H1 (cell line): Measurements from ENCODE around the gene PIGV. TPM values are rescaled to one million over a fixed set of nuclear protein-coding genes. Genes with fewer than 3 reads are reported as not detected.

Source experiments
- CTCF ChIA-PET: fragments of 300-600 bp; sonication (Branson Sonifier 250); formaldehyde crosslinking; loops from one replicate; lab custom pipeline; 2021; ENCODE audit not compliant: partially characterized antibody; lab: Charles Lee
- POLR2A ChIA-PET: fragments of 300-600 bp; sonication (Branson Sonifier 250); formaldehyde crosslinking; loops from one replicate; lab custom pipeline; 2021; ENCODE audit warnings: inconsistent platforms; ENCODE audit not compliant: partially characterized antibody; lab: Charles Lee
- DNase-seq, 2 experiments: peaks; one replicate each; pipeline versions ENCODE4 v3.0.0 to v3.0.0-alpha.2; 2010 to 2022; ENCODE audit warnings: low spot score in 2 of 2, low read depth in 1 of 2, mixed read lengths in 1 of 2
- FAIRE-seq: peaks from 2 replicates; lab custom pipeline; 2011; peaks lifted over from hg19 to GRCh38; lab: Jason Lieb, UNC
- H2AFZ ChIP-seq: 2 replicates; pipeline ENCODE4 v1.8.1; 2012; ENCODE audit warnings: low read length, inconsistent platforms
- H2AK5ac ChIP-seq: 2 replicates; pipeline ENCODE4 v1.6.1; 2013; ENCODE audit warnings: low read depth, low read length
- H2BK120ac ChIP-seq: replicated peaks from 2 replicates; pipeline ENCODE3; 2013; ENCODE audit warnings: low read depth, low read length, inconsistent platforms
- H2BK12ac ChIP-seq: 2 replicates; pipeline ENCODE4 v1.6.1; 2013; ENCODE audit warnings: low read depth, low read length
- H2BK15ac ChIP-seq: 2 replicates; pipeline ENCODE4 v1.6.1; 2013; ENCODE audit warnings: low read length
- H2BK20ac ChIP-seq: 2 replicates; pipeline ENCODE4 v1.6.1; 2013; ENCODE audit warnings: low read length
- H2BK5ac ChIP-seq: 2 replicates; pipeline ENCODE4 v1.6.1; 2013; ENCODE audit warnings: low read depth, low read length
- H3K14ac ChIP-seq: 2 replicates; pipeline ENCODE4 v1.6.1; 2013; ENCODE audit warnings: inconsistent platforms; ENCODE audit not compliant: insufficient read length
- H3K18ac ChIP-seq: 2 replicates; pipeline ENCODE4 v1.6.1; 2013; ENCODE audit warnings: low read length; ENCODE audit errors: extremely low read depth
- H3K23ac ChIP-seq: 2 replicates; pipeline ENCODE4 v1.6.1; 2013; ENCODE audit warnings: inconsistent platforms; ENCODE audit not compliant: insufficient read length
- H3K23me2 ChIP-seq: 2 replicates; pipeline ENCODE4 v1.6.1; 2013; ENCODE audit warnings: low read depth, low read length
- H3K27ac ChIP-seq: 2 replicates; pipeline ENCODE4 v1.6.1; 2011; ENCODE audit warnings: low read depth, low read length, inconsistent platforms
- H3K27me3 ChIP-seq, 4 experiments: replicated peaks in 1 of 4; 1 replicate in 1 of 4; 2 replicates in 3 of 4; pipeline versions ENCODE4 v1.6.1 to v1.8.1; 2011 to 2013; ENCODE audit warnings: low read length in 3 of 4, mild to moderate bottlenecking in 3 of 4, inconsistent platforms in 2 of 4, mixed read lengths in 2 of 4, moderate library complexity in 1 of 4; ENCODE audit not compliant: control insufficient read depth in 3 of 4, insufficient read depth in 3 of 4; ENCODE audit errors: extremely low read depth in 1 of 4
- H3K36me3 ChIP-seq, 4 experiments: 2 replicates each; pipeline versions ENCODE4 v1.6.1 to v1.8.1; 2011 to 2013; ENCODE audit warnings: mild to moderate bottlenecking in 4 of 4, low read length in 3 of 4, moderate library complexity in 2 of 4, control low read depth in 1 of 4, inconsistent platforms in 1 of 4; ENCODE audit not compliant: insufficient read depth in 4 of 4, control insufficient read depth in 2 of 4
- H3K4ac ChIP-seq: replicated peaks from 2 replicates; pipeline ENCODE3; 2013; ENCODE audit warnings: low read length, low read depth, mixed read lengths, inconsistent platforms; ENCODE audit not compliant: insufficient read length
- H3K4me1 ChIP-seq, 4 experiments: replicated peaks in 1 of 4; 1 replicate in 1 of 4; 2 replicates in 3 of 4; pipeline versions ENCODE4 v1.6.1 to v1.8.1; 2011 to 2013; ENCODE audit warnings: low read length in 3 of 4, inconsistent platforms in 2 of 4, mixed read lengths in 1 of 4; ENCODE audit not compliant: insufficient read depth in 4 of 4, control insufficient read depth in 3 of 4
- H3K4me2 ChIP-seq, 2 experiments: 2 replicates each; pipeline versions ENCODE4 v1.6.1 to v1.8.1; 2011 to 2013; ENCODE audit warnings: low read depth in 2 of 2, low read length in 2 of 2, control low read depth in 1 of 2, inconsistent platforms in 1 of 2, mild to moderate bottlenecking in 1 of 2; ENCODE audit not compliant: insufficient read depth in 1 of 2
- H3K4me3 ChIP-seq, 4 experiments: fragments of 200-600, 300-600 bp in 1 of 4; sonication (generic), shearing (Covaris generic), sonication (Bioruptor Twin) in 1 of 4; 2 replicates each; pipeline versions ENCODE4 v1.5.1 to v1.8.1; 2011 to 2016; ENCODE audit warnings: low read length in 4 of 4, low read depth in 3 of 4, control low read depth in 2 of 4, inconsistent platforms in 2 of 4, mild to moderate bottlenecking in 2 of 4, mixed read lengths in 1 of 4, moderate library complexity in 1 of 4; ENCODE audit not compliant: insufficient read depth in 2 of 4; ENCODE audit errors: extremely low read depth in 1 of 4
- H3K56ac ChIP-seq: replicated peaks from 2 replicates; pipeline ENCODE3; 2013; ENCODE audit warnings: low read depth, mild to moderate bottlenecking, mixed read lengths, low read length, inconsistent platforms; ENCODE audit not compliant: insufficient read length
- H3K79me1 ChIP-seq: 2 replicates; pipeline ENCODE4 v1.6.1; 2013; ENCODE audit warnings: low read depth, low read length, control low read depth
- H3K79me2 ChIP-seq, 2 experiments: 2 replicates each; pipeline versions ENCODE4 v1.6.1 to v1.8.1; 2012 to 2013; ENCODE audit warnings: low read length in 2 of 2, mild to moderate bottlenecking in 2 of 2, inconsistent platforms in 1 of 2; ENCODE audit not compliant: insufficient read depth in 2 of 2, control insufficient read depth in 1 of 2
- H3K9ac ChIP-seq, 4 experiments: replicated peaks in 1 of 4; 1 replicate in 1 of 4; 2 replicates in 3 of 4; pipeline versions ENCODE4 v1.6.1 to v1.8.1; 2011 to 2013; ENCODE audit warnings: low read depth in 3 of 4, low read length in 3 of 4, control low read depth in 2 of 4, mild to moderate bottlenecking in 2 of 4, moderate library complexity in 2 of 4, inconsistent platforms in 1 of 4; ENCODE audit errors: extremely low read depth in 1 of 4
- H3K9me3 ChIP-seq, 2 experiments: 2 replicates each; pipeline versions ENCODE4 v1.6.1 to v1.8.1; 2012 to 2013; ENCODE audit warnings: mild to moderate bottlenecking in 2 of 2, moderate library complexity in 2 of 2, control low read depth in 1 of 2, inconsistent platforms in 1 of 2, low read depth in 1 of 2, low read length in 1 of 2, mixed read lengths in 1 of 2; ENCODE audit not compliant: insufficient read depth in 2 of 2
- H4K20me1 ChIP-seq, 2 experiments: replicated peaks in 1 of 2; 2 replicates each; pipeline versions ENCODE3 to v1.8.1; 2011 to 2013; ENCODE audit warnings: inconsistent platforms in 2 of 2, low read length in 2 of 2, mild to moderate bottlenecking in 1 of 2; ENCODE audit not compliant: insufficient read depth in 2 of 2, control insufficient read depth in 1 of 2
- H4K5ac ChIP-seq: 2 replicates; pipeline ENCODE4 v1.6.1; 2013; ENCODE audit warnings: low read length, low read depth, mixed read lengths, inconsistent platforms; ENCODE audit not compliant: insufficient read length
- H4K8ac ChIP-seq: 2 replicates; pipeline ENCODE4 v1.8.0; 2013; ENCODE audit warnings: mild to moderate bottlenecking, moderate library complexity, low read length, inconsistent platforms; ENCODE audit not compliant: insufficient read depth; ENCODE audit errors: extremely low read depth
- H4K91ac ChIP-seq: replicated peaks from 2 replicates; pipeline ENCODE3; 2013; ENCODE audit warnings: low read length, mixed read lengths, inconsistent platforms; ENCODE audit not compliant: insufficient read length
- CBX5 ChIP-seq: fragments of 300-800, 300-1000 bp; sonication (generic); IDR thresholded peaks from 2 replicates; pipeline ENCODE4 v1.7.1; 2016; ENCODE audit warnings: antibody characterized with exemption, low read length, low read depth
- CHD2 ChIP-seq: IDR thresholded peaks from 2 replicates; pipeline ENCODE4 v1.6.1; 2012; ENCODE audit warnings: low read length, improper control_type of control experiment
- EP300 ChIP-seq, 2 experiments: IDR thresholded peaks; 1 replicate in 1 of 2; 2 replicates in 1 of 2; pipeline ENCODE4 v1.6.1; 2011 to 2012; ENCODE audit warnings: low read depth in 2 of 2, low read length in 2 of 2, mild to moderate bottlenecking in 2 of 2, borderline replicate concordance in 1 of 2, inconsistent platforms in 1 of 2, moderate library complexity in 1 of 2
- KDM5A ChIP-seq: fragments of 200-600 bp; IDR thresholded peaks from 2 replicates; pipeline ENCODE4 v1.7.1; 2012; ENCODE audit warnings: mild to moderate bottlenecking, low read length, inconsistent platforms, mixed read lengths
- NANOG ChIP-seq: IDR thresholded peaks from 2 replicates; pipeline ENCODE4 v1.6.1; 2011; ENCODE audit warnings: low read length, low read depth, mild to moderate bottlenecking, inconsistent platforms; ENCODE audit not compliant: insufficient read depth, poor library complexity, severe bottlenecking
- WGBS, 2 experiments: shearing (Covaris generic) in 1 of 2; methylation state at CpG; one replicate each; pipeline versions ENCODE4 v1.1.6 to v1.1.7; 2013 to 2015; ENCODE audit warnings: low lambda C conversion rate in 2 of 2, mixed read lengths in 2 of 2, inconsistent platforms in 1 of 2, low coverage in 1 of 2, missing lambda C conversion rate in 1 of 2; ENCODE audit not compliant: insufficient replicate concordance in 2 of 2, insufficient coverage in 1 of 2, insufficient read length in 1 of 2; ENCODE audit errors: extremely low coverage in 1 of 2, missing lambda C conversion rate in 1 of 2; 5-methylcytosine and 5-hydroxymethylcytosine counted together
- polyA plus RNA-seq, 7 experiments: library from polyadenylated mRNA; depleted of rRNA in 3 of 7; stranded (reverse) in 5 of 7; unstranded in 2 of 7; fragments of >200 nt in 5 of 7; fragments of 200-250 nt in 2 of 7; gene quantifications; 1 replicate in 5 of 7; 2 replicates in 1 of 7; 4 replicates in 1 of 7; pipeline versions ENCODE4 v1.2.1 to v1.2.3, GENCODE V29; 2011 to 2013; ENCODE audit warnings: missing spikeins in 2 of 7, mixed read lengths in 2 of 7
- total RNA-seq: library from RNA; stranded (reverse); fragmentation: NEBNext Ultra II Directional; extraction: Animal tissue kit (Norgen Biotek cat#: 25700); gene quantifications from 2 replicates; pipeline ENCODE4 v1.2.1, GENCODE V29; 2021

The PIGV gene
- total and polyA plus RNA-seq, 2 of the 8 experiments (the other 6 are each of a cell fraction or from before 2014, with no cell fraction given), result 8.5 to 20.9 TPM

- Histone ChIP-seq H4K91ac (no peak overlapping the region), H3K4me2 (no peak overlapping the region), H4K8ac (no peak overlapping the region), H3K36me3 (peaks cover 0 to 8% (median 6%) of the 10 kb centered on the region in 4 experiments; a peak in 6 of 8 replicates), H3K27ac (no peak overlapping the region), H3K79me1 (no peaks in the 10 kb centered on the region), H2BK15ac (no peak overlapping the region), H3K4me1 (peaks cover 3 to 18% (median 12%) of the 10 kb centered on the region in 4 experiments; a peak in 6 of 7 replicates), H2BK120ac (no peak overlapping the region), H2BK20ac (no peak overlapping the region), H2BK5ac (no peak overlapping the region), H2AFZ (no peak overlapping the region), H3K9ac (no peak overlapping the region), H4K5ac (no peak overlapping the region), H3K56ac (no peak overlapping the region), H3K9me3 (no peaks in the 10 kb centered on the region), H3K79me2 (no peaks in the 10 kb centered on the region), H3K18ac (no peak overlapping the region), H2AK5ac (no peak overlapping the region), H3K23me2 (peaks cover 14% of the 10 kb centered on the region), H3K4me3 (no peak overlapping the region), H3K27me3 (no peaks in the 10 kb centered on the region), H2BK12ac (no peak overlapping the region), H3K14ac (no peak overlapping the region), H3K23ac (no peak overlapping the region), H4K20me1 (peaks cover 0 to 2% of the 10 kb centered on the region in 2 experiments), H3K4ac (no peak overlapping the region)
- ChIA-PET POLR2A (interaction anchor here (0.7 kb wide), 1 partner anchor 17 kb away, joined by 3 read pairs; no protein-coding TSS in a partner anchor), CTCF (interaction anchor here (0.6 to 6.9 kb wide), 22 partner anchors 9 to 189 kb away, joined by 3 to 121 read pairs (median 6); no protein-coding TSS in a partner anchor)
- no peak for TF ChIP-seq NANOG
- no peak for TF ChIP-seq KDM5A
- no peak for TF ChIP-seq CBX5
- TF ChIP-seq CHD2, result no peak
- no peak for TF ChIP-seq EP300 (IDR thresholded peaks at IDR 0.05; ENCODE audit: borderline replicate concordance in 1 of 2, low read depth in 2 of 2, low read length in 2 of 2)
- DNase-seq (no peak), FAIRE-seq (no peak)
- 78% methylated on average over 5 of the region's 5 CpGs; no CpG with 5 or more reads in 1 of the 2 experiments for WGBS, 2 experiments
Observed at GRCh38 chr1:26790551-26790953, 2.8 kb downstream of the PIGV start.
